Right lung (tissue), 5 donors: ENCODE data around the gene PVALEF. TPM values are rescaled to one million over a fixed set of nuclear protein-coding genes. Genes with fewer than 3 reads are reported as not detected.

ENCODE experiments used
- DNase-seq, 2 donors: peaks; one replicate each; pipeline ENCODE4 v3.0.0-alpha.2; 2013
- polyA plus RNA-seq, 5 donors: library from polyadenylated mRNA; unstranded; fragments of 120-200 nt; gene quantifications; one replicate each; pipeline versions ENCODE4 v1.2.1 to v1.2.3, GENCODE V29; 2013; ENCODE audit warnings: inconsistent platforms in 1 of 5, low replicate concordance in 1 of 5; ENCODE audit not compliant: insufficient read length in 5 of 5, insufficient read depth in 1 of 5

PVALEF gene
- polyA plus RNA-seq, 5 donors: 0.13 to 0.35 (median 0.23) TPM; not detected in 2

DNA sequence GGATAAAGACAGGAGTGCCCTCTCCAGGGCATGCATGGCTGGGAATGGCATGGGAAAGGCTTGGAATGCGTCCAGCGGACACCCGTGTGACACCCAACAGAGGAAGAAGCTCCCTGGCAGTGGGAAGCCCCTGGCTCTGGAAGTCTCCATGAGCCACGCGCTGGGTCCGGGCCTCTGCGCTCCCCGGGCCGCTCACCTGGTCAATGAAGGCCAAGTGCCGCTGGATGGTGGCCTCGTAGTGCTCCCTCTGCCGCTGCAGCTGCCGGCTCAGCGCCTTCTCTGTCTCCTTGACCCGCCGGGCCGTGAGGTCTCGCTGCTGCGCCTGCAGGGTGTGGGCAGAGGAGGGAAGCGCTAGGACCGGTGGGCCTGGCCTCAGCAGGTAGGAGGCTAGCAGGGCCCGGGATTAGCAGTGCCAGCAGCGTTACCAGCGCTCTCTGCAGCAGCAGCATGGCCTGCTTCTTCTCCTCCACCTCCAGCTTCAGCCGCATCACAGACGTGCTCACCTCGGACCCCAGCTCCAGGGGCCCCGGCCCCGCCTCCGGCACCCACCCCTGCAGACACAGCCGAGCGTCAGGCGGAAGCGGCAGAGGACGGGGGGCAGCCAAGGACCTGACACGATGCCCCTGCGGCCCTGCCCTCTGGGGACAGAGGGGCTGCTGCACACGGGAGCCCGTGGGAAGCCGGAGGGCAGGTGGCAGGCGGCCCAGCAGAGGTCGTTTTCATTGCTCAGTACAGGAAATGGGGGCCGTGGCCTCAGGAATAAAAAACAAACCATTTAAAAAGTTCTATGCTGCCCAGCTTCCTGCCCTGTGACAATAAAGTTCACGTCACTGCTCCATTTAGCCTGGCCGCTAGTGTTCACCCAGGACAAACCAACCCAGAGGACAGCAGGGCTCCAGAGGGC is 31.4 kb downstream of the PVALEF start:
- DNase-seq: no peak

DNA sequence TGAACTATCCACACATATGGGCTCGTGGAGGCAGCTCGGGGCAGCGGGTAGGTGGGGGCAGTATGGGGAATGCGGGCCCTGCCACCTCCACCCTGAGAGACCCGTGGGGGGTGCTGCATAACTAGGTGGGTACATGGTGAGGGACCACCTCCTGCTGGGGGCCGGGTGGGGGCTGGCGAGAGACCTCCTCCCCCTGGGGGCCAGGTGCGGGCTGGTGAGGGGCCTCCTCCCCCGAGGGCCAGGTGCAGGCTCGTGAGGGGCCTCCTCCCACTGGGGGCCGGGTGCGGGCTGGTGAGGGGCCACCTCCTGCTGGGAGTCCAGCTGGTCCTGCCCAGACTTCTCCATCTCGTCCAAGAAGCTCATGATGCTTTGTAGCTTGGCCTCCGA is 32.1 kb downstream of the PVALEF start:
- no peak for DNase-seq

DNA sequence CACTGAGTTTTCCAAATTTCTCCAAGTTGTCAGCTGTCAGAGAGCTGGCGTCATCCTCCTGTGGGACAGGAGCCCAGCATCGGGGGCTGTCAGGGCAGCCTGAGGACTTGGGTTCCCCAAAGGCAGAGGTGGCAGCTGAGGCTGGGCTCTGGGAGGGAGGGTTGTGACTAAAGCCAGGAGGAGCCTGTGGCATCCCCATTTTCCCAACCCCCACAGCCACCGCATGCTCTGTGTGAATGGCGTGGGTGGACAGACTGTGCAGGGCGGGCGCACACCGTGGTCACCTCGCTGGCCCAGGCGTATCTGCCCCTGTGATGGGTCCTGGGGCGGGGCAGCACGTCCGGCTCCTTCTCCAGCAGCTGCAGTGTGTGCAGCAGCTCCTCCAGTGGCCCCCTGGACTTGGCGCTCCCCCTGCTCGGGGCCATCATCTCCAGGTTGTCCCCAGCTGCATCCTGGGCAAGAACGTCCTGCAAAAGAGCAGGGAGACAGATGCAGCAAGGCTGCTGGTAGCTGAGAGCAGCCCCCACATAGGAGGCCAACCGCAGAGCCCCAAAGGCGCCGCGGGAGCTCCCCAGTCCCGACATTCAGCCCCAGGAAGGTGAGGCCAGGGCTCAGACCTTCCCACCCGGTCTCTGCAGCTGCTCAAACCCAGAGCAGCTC is 32.7 kb downstream of the PVALEF start:
- no peak for DNase-seq

DNA sequence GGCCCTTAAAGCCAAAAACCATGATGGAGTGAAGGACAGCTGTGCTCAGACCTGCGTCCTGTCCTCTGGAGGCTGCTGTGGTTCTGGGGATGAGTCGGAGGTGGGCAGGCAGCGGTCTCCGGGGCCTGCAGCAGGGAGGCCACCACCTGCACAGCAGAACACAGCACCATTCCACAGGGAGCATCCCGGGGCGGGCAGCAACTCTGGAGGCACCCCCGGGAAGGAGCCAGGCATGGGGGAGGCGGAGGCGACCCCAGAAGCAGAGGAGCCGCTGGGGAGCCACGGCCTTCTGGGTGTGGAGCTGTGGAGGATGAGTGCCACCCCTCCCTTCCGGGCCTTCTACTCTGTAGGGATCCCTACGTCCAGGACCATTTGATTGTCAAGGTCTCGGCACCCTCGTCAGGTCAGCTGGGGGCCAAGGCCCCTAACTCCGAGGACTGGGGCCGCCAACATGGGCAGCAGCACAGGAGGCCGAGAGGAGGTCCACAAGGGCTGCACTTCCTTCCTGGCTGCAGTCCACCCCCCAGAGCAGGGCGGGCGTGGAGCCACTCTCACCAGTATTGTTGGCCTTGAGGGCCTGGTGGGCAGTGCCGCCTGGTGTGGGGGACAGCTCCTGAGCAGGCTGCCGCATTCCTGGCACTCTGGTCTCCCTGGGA is 33.6 kb downstream of the PVALEF start:
- no peak for DNase-seq

DNA sequence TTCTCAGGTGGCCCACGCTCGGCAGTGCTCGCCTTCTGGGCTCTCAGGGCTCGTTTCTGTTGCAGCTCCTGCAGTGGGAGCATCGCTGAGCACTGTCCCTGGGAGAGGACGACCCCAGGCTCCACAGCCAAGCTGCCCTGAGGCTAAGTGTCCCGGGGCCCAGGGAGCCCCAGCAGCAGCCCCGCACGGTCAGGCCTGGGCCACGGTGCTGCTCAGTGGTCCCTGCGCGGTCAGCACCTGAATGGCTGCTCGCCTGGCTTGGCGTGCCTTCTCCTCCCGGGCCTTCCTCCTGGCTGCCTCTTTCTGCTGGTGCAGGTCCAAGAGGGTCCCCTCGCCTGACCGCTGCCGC is 34.1 kb downstream of the PVALEF start:
- no peak for DNase-seq

DNA sequence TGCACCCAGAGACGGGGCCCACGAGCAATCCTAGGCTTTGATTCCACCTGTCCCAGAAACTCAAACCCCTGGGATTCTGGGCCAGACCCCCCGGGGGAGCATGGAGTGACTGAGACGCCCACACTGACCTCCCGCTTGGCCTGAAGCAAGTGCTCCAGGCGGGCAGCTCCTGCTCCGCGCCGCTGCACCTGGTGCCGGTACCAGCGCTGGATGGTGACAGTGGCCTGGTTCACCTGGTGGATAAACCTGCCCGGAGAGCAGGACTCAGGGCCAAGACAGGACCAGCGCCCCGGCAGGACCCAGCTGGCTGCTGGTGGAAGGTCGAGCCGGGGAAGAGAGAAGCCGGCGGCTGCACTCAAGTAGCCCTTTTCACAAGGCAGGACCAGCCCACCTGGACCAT is 34.9 kb downstream of the PVALEF start:
- no peak for DNase-seq

DNA sequence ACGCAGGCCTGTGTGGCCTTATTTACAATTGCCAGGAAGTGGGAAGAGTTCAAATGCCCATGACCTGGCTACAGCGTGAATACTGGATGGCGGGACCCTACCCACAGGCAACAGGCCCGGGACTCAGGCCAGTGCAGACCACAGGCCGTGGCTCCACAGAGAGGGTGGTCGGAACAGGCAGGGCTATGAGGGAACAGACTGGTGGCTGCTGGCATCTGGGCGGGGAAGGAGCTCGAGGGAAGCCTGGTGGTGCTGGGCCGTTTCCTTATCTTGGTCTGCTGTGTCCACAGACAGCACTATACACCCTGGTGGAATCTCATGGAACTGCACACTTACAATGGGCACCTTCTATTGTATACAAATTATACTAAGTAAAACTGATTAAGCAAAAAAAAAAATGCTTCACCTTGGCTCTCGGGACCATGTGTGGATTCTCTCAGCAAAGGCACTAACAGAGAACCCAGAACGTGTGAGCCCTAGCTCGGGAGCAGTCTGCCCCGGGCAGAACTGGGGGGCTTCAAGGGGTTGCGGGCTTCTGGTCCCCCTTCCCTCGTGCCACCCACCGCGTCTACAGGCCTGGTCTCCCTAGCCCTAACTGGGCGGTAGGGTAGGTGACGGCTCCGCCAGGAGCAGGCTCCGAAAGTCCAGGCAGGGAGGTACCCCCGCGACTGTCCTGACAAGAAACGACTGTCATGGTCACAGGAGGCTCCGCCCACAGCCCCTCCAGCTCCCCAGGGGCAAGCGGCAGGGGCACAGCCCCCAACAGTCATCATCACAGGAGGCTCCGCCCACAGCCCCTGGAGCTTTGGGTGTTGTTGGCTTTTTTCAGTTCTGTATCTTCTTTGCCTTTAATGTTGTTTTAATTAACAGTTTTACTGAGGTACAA is 35.6 kb downstream of the PVALEF start:
- DNase-seq: peak in 1 of 2 donors; percentile 15

DNA sequence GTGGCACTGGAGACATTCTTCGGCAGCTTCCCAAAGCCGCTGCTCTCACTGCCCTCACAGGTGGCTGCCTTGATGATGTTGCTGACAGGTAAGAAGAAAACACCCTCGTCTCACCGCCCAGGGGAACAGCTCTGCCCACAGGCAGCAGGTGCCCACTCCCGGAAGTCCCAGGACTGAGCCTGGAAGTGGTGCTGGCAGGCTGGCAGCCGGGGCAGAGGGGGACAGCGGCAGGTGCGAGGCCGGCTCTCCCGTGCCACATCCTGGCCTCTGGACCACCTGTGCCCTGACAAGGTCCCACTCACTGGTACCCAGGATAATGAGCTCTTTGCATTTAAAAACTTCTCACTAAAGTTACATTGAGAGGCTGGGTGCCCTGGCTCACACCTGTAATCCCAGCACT is 37.0 kb downstream of the PVALEF start:
- no peak for DNase-seq

DNA sequence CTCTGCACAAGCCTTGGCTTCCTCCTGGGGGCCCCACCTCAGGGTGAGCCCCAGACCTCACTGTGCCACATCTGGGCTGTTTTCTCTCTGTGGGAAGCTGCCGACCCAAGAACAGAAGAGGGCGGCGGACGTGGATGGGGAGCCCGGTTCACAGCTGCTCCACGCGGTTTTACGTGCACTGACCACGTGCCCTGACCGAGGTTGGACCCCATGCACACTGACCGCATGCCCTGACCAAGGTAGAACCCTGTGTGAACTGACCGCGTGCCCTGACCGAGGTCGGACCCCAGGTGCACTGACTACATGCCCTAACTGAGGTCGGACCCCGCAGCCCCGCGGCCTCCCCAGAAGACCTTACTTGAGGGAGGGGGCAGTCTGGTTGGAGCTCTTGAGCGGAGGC is 37.8 kb downstream of the PVALEF start:
- no peak for DNase-seq

DNA sequence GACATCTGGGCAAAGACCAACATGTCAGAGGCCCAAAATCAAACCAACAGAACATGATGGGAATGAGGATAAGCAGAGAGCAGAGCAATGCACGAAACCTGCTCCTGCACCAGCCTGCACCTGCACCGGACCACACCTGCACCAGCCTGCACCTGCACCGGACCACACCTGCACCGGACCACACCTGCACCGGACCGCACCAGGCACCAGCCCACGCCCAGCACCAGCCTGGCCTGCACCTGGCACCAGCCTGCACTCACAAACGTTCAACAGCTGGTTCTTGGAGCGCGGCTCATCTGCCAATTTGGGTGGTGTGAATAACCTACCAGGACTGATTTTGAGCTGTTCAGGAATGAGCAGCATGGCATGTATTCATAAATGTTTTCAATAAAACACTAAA is 39.3 kb downstream of the PVALEF start:
- DNase-seq: no peak

DNA sequence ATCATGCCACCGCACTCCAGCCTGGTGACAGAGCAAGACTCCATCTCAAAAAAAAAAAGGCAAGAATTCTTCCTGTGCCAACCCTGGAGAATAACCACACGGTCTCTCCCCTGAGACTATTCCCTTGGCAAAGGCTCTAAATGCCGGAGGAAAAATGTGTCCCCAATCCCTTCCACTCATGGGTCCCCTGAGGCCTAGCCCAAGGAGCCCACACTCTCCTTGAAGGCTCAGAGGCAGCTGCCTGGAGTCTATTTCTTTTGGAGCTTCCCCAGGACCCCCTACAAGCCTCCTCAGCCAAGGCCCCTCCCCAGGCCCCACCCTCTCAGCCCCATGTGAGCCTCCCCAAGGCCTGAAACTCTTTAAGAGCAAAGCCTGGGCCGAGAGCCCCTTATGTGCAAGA is 40.9 kb downstream of the PVALEF start:
- DNase-seq: no peak

DNA sequence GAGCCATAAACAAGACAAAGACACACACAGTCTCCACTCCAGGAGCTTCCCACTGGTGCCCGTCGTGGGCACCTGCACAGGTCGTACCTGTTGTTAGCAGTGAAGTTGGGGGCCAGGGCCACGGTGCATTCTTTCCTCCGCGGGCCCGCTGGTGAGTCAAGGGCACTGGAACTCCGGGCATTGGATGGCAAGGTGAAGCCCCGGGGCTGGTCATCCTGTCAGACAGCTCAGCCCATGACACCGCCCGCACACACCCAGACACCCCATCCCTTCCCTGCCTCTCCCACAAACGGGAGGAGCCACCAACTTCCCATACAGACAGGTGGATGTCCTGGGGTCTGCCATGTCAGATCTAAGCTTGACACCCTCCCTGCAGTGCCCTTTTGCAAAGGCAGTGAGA is 41.4 kb downstream of the PVALEF start:
- no peak for DNase-seq

DNA sequence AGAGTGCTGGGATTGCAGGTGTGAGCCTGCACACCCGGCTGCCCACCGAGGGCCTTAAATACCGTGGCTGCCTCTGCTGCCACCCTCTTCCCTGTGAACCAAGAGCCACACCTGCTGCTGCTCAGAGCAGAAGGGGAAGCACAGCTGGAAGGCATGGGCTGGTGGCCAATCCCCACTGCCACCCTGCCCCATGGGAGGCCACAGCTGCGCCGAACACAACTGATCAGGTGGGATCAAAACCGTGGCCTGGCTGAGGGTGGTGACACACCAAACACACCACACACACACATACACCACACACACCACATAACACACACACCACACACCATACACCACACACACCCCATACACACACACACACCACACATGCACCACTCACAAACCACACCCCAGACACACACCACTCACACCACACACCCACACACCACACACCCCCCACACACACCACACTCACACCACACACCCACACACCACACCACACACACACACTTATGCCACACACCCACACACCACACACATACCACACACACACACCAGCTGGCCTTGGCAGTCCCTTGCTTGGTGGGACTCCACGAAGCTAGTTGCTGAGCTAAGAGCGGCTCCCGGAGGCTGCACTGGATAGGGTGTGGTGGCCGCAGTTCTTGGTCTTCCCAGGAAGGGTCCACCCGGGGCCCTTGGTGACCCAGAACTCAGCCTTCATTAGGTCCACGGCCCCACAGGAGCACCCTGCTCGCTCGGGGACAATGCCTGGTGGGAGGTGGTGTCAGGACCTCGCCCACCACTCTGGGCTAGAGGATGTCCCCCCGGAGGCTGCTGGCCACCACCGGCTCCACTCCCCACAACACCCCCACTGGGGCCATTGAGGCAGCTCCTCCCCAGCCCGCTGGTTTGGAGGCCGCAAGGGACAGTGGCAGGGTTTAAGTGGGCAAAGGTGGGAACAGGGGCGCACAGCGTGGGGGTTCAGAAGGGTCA is 42.6 kb downstream of the PVALEF start:
- no peak for DNase-seq

DNA sequence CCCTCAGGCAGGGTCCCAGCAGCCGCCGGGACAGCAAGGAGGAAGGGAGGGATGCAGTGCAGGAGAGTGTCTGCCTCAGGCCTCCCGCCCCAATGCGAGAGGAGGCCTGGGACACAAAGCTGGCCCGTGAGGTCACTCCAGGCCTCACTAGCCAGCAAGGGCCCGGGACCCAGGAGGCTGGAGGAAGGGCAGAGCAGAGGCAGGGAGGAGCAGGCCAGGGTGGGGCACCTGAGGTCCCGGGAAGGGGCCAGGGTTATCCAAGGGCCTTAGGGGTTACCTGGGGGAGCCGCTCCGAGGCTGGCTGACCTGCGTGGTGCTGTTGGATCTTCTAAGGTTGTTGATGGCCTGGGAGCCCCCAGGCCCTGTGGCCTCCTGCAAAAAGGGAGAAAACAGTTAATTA is 43.3 kb downstream of the PVALEF start:
- no peak for DNase-seq

DNA sequence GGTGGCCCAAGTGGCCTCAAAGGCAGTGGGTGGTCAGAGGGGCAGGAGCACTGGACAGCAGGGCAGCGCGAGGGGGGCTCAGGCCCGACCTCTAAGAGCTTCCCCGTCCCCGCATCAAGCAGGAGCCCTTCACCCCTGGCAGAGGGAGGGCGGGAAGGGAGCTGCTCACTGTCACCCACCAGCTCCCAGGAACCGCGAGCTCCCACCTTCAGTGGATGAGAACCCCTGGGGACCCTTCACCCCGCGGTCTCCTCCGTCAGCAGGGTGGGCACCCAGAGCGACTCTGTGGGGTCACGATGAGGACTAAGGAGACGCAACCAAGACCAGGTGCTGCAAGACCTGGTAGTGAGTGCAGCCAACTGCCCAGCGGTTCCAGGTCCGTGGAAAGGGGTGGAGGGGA is 43.8 kb downstream of the PVALEF start:
- no peak for DNase-seq

DNA sequence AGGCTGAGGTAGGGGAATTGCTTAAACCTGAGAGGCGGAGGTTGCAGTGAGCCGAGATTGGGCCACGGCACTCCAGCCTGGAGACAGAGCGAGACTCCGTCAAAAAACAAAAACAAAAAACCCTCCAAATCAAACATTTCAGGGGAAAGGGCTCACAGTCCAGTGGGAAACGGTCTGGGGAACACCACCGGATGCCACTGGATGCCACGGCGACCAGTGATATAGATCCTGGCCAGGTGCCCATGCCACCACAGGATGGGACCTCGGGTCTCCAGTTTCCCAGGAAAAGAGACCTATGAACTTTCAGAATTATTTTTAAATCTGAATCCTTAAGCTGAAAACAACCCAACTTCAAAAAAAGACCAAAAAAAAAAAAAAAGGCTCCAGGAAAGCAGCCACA is 45.2 kb downstream of the PVALEF start:
- DNase-seq: no peak

DNA sequence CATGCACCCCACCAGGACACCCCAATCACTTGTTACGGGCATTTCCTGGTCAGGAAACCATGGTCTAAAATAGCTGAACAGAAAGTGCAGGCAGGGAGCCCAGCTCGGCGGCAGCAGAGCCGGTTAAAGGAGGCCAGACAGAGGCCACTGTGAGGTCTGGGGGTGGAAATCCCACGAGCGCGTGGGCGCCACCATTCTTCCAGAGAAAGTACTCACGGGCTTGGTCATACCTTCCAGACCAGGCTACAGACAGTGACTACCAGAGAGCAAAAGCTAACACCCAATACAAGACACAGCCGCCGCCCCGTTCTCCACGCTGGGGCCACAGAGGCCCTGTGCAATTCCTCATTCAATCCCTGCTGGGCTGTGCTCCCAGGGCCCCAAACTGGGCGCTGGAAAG is 45.6 kb downstream of the PVALEF start:
- no peak for DNase-seq

DNA sequence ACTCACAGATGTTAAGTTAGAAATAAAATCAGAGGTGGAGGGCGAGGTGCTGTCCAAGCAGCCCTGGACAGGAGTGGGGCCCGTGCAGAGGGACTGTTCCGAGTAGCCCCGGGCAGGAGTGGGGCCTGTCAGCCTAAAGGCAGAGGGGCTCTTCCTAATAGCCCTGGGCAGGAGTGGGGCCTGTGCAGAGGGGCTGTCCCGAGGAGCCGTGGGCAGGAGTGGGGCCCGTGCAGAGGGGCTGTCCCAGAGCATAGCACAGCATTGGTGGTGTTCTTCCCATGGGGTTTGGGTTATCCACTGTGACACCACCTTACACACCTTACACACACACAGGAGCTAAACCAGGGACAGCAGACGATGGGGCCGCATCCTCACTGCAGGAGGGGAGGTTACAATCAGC is 47.1 kb downstream of the PVALEF start:
- no peak for DNase-seq

DNA sequence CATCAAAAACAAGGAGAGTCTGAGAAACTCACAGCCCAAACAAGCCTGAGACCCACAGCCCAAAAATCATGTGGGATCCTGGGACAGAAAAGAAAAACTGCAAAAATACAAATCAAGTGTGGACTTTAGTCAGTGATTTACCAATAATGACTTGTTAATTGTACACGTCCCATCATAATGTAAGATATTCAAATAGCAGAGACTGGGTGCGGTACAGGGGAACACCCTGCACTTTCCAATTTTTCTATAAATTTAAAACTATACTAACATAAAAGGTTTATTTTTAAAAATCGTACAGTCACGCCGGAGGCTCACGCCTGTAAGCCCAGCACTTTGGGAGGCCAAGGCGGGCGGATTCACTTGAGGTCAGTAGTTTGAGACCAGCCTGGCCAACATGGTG is 48.7 kb downstream of the PVALEF start:
- no peak for DNase-seq

DNA sequence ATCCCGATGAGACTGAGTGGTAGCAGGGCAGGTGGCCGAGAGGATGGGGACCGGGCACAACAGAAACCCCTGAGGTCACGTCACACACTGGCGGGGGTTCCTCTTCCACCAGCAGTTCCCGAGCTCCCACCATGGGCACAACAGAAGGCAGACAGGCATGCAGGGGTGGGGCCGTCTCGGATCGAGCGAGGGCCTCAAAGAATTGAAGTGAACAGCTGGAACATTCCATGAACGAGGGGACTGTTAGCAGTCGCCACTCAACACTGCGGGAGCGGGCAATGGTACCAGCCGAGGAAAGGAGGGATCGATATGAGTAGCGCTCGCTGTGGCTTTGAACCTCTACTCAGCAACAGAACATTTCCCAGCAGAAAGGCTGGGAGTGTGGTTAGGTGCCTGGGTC is 52.2 kb downstream of the PVALEF start:
- no peak for DNase-seq

DNA sequence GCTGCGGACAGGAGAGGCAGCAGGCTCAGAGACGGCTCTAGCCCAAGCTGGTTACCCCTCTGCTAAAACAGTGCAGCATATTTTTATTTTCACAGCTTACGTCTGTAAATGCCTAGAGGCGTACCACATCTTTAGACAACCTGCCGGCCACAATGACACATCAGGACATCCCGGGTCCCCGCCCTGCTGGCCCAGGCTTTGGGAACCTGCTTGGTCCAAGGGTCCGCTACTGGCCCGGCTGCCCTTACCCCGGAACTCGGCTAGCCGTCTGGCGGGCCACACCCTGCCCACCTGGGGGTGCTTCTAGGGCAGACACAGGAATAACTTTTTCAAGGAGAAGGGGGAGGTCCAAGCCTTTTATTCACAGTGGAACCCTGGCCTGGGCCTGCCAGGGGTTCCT is 53.2 kb downstream of the PVALEF start:
- no peak for DNase-seq
